D721Med (cell line): Measurements from ENCODE around the gene TMEM45A.

Experiments
- DNase-seq: peaks from one replicate; pipeline ENCODE4 v3.0.0; 2011; ENCODE audit warnings: low spot score; ENCODE audit not compliant: insufficient read length
- FAIRE-seq: peaks from 2 replicates; lab custom pipeline; 2011; peaks lifted over from hg19 to GRCh38; lab: Jason Lieb, UNC
- TF ChIP-seq, protein P1 (sequence below): IDR thresholded peaks from 2 replicates; pipeline ENCODE4 v1.5.1; 2012; ENCODE audit warnings: mild to moderate bottlenecking, control low read depth; ENCODE audit not compliant: insufficient read depth; ENCODE audit errors: missing control alignments

Gene TMEM45A

GRCh38 chr3:100545371-100545770 is 53.0 kb downstream of the TMEM45A start:
- FAIRE-seq (no peak), DNase-seq (no peak)
- TF ChIP-seq, protein P1, sequence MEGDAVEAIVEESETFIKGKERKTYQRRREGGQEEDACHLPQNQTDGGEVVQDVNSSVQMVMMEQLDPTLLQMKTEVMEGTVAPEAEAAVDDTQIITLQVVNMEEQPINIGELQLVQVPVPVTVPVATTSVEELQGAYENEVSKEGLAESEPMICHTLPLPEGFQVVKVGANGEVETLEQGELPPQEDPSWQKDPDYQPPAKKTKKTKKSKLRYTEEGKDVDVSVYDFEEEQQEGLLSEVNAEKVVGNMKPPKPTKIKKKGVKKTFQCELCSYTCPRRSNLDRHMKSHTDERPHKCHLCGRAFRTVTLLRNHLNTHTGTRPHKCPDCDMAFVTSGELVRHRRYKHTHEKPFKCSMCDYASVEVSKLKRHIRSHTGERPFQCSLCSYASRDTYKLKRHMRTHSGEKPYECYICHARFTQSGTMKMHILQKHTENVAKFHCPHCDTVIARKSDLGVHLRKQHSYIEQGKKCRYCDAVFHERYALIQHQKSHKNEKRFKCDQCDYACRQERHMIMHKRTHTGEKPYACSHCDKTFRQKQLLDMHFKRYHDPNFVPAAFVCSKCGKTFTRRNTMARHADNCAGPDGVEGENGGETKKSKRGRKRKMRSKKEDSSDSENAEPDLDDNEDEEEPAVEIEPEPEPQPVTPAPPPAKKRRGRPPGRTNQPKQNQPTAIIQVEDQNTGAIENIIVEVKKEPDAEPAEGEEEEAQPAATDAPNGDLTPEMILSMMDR = no peak

DNA sequence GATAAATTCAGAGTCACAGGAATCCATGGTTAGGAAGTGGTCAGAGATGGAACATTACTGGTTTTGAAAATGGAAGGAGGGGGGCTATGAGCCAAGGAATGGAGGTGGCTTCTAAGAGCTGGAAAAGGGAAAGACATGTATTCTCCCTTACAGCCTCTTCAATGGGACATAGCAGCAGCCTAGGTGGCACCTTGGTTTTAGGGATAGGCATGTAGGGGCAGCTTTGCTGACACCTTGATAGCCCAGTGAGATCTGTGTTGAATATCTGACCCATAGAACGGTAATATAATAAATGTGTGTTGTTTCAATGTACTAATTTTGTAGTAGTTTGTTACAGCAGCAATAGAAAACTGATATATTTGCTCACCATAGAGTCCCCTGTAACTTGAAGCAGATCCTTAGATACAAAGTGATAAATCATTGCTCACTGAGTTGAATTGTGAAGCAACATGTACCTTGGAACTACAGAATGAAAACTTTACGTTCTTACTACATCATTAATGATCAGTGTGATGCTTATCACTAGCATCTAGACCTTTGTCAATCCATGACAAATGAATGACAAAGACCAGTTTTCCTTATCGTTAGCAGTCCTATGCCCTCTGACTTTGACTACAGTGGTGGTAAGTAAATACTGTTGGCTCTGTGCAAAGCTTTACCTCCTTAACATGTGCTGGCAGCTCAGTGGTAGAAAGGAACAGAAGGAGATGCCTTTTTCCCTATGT is 53.8 kb downstream of the TMEM45A start:
- DNase-seq = no peak
- TF ChIP-seq, protein P1 = no peak
- FAIRE-seq = no peak

DNA sequence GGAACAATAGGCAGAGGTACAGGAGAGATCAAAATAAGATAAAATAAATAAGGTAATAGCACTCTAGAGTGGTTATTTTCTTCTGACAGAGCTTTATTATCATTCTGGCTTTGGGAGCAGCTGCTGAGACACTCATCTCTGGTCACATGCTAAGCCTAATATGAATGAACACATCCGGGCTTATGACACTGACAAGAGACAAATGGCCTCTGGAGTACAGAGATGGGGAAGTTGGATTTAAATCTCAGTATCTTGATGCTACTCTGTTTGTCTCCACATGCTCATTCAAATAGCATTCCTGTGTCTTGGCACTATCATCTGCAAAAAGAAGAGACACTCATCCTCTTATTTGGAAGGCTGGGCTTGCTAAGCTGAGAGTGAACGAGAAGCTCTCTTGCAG is 55.6 kb downstream of the TMEM45A start:
- DNase-seq (no peak), FAIRE-seq (no peak)

DNA sequence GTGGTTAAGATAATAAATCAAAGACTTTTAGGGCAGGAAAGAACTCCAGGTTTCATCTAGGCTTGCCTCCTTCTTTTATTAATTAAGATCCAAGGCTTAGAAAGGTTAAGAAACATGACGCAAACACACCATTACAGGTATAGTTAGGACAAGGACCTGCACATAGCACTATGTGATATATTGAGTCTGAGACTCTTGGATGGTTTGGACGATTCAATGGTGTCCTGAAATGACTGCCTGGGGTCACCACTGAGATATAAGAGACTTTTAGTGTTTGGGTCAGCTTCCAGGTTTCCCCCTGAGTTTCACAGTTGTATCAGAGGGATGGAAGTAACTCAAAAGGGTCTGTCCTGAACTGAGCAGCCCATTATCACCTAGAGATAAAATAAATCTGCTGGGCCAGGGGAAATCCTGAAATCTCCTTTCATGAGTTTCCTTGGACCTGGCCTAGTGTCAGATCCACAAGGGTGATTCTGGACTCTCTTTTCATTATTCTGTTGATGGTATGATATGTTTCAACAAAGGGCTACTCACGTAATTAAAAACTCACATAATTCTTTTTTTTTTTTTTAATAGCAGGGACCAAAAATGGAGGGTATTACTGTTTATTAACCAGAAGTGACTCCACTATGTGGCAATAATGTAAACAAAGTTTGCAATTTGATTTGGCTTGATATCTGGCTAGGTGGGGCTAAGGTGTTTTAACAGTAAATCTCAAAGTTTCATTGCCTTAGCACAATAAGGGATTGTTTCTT is 61.4 kb downstream of the TMEM45A start:
- no peak for DNase-seq
- no peak for FAIRE-seq
- TF ChIP-seq, protein P1 = no peak

More for the DNA sequence above, 55.6 kb downstream of the TMEM45A start:
- TF ChIP-seq, protein P1 = no peak

- no peak for FAIRE-seq
- DNase-seq = no peak
- TF ChIP-seq, protein P1 = no peak
Observed at GRCh38 chr3:100554373-100554676, 61.9 kb downstream of the TMEM45A start.

GRCh38 chr3:100556673-100557310 is 64.4 kb downstream of the TMEM45A start:
- no peak for FAIRE-seq
- TF ChIP-seq, protein P1 = no peak
- no peak for DNase-seq
